ENCODE data around the gene PAK6. TPM values are rescaled to one million over a fixed set of nuclear protein-coding genes. Genes with fewer than 3 reads are reported as not detected.

The PAK6 gene
- polyA plus RNA-seq, 1 donor from 2014 or later: 32.4 TPM

DNA sequence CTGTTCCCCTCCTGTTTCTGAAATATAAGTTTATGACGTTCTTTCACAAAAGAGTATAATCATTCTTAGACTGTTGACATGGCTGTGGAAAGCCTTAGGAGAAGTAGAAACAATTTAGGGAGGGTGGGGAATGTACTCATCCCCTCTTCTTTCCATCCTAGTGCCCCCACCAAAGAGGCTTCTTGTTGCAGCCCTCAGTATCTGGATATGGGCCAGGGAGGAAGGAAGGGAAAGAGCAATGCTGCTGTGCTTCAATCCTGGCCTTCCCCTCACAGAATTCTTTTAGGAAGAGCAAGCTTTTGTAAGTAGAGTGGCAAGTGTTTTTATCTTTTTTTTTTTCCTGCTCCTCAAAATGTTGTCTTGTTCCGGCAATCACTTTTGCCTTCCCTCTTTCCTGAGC is 86.3 kb downstream of the PAK6 start:
- Histone ChIP-seq H3K9me3 (ENCODE audit: low read length) (no peaks in the 10 kb centered on the region), H3K9me2 (ENCODE audit: insufficient read depth, low read length) (no peaks in the 10 kb centered on the region), H3F3A (ENCODE audit: insufficient read depth, low read length, poor library complexity, severe bottlenecking) (no peaks in the 10 kb centered on the region), H2AFZ (ENCODE audit: low read depth, low read length) (no peak overlapping the region), H3K27ac (ENCODE audit: low read length) (no peak overlapping the region), H3K4me2 (ENCODE audit: low read length) (peak overlapping the region; percentile 72), H3K27me3 (ENCODE audit: insufficient read depth, low read depth, low read length) (no peaks in the 10 kb centered on the region), H3K4me3 (ENCODE audit: low read length) (peak overlapping the region; percentile 77), H3K9ac (ENCODE audit: low read length) (peak overlapping the region; percentile 71), H3K79me2 (replicated peaks; ENCODE audit: insufficient read depth, low read length) (peaks cover 6% of the 10 kb centered on the region), H4K20me1 (ENCODE audit: insufficient read depth) (no peaks in the 10 kb centered on the region), H3K36me3 (ENCODE audit: insufficient read depth, low read length) (no peaks in the 10 kb centered on the region)
- no peak for TF ChIP-seq SMC3 (conservative IDR thresholded peaks at IDR 0.05; ENCODE audit: poor library complexity)
- TF ChIP-seq, protein P1, sequence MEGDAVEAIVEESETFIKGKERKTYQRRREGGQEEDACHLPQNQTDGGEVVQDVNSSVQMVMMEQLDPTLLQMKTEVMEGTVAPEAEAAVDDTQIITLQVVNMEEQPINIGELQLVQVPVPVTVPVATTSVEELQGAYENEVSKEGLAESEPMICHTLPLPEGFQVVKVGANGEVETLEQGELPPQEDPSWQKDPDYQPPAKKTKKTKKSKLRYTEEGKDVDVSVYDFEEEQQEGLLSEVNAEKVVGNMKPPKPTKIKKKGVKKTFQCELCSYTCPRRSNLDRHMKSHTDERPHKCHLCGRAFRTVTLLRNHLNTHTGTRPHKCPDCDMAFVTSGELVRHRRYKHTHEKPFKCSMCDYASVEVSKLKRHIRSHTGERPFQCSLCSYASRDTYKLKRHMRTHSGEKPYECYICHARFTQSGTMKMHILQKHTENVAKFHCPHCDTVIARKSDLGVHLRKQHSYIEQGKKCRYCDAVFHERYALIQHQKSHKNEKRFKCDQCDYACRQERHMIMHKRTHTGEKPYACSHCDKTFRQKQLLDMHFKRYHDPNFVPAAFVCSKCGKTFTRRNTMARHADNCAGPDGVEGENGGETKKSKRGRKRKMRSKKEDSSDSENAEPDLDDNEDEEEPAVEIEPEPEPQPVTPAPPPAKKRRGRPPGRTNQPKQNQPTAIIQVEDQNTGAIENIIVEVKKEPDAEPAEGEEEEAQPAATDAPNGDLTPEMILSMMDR (IDR thresholded peaks at IDR 0.05; ENCODE audit: poor library complexity, severe bottlenecking): no peak
- TF ChIP-seq RAD21 (conservative IDR thresholded peaks at IDR 0.05): no peak
- no peak for TF ChIP-seq EP300 (conservative IDR thresholded peaks at IDR 0.05; ENCODE audit: poor library complexity, severe bottlenecking)

DNA sequence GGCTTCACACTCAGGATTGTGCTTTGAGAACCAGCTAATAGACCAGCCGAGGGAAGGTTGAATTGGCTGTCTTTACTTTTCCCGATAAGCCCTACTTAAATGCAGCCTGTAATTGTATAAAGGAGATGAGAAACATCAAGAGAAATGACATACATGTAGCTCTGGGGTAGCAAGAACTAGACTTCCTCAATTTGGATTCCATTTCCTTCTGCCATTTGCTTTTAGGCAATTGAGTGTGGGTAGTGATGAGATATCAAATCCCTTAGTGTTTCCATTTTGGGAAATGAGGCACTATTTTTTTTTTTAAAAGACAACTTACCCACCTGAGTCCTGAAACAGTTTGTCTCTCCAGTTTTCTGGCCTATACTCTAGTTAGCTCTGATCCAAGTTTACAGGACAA is 86.8 kb downstream of the PAK6 start:
- Histone ChIP-seq H3K79me2 (replicated peaks; ENCODE audit: insufficient read depth, low read length) (peaks cover 6% of the 10 kb centered on the region), H3K9me2 (ENCODE audit: insufficient read depth, low read length) (no peaks in the 10 kb centered on the region), H3K4me3 (ENCODE audit: low read length) (peak overlapping the region; percentile 77), H3K4me2 (ENCODE audit: low read length) (peak overlapping the region; percentile 16), H2AFZ (ENCODE audit: low read depth, low read length) (no peak overlapping the region), H3K27ac (ENCODE audit: low read length) (no peak overlapping the region), H3K36me3 (ENCODE audit: insufficient read depth, low read length) (no peaks in the 10 kb centered on the region), H3K27me3 (ENCODE audit: insufficient read depth, low read depth, low read length) (no peaks in the 10 kb centered on the region), H3K9ac (ENCODE audit: low read length) (no peak overlapping the region), H3K9me3 (ENCODE audit: low read length) (no peaks in the 10 kb centered on the region), H4K20me1 (ENCODE audit: insufficient read depth) (no peaks in the 10 kb centered on the region), H3F3A (ENCODE audit: insufficient read depth, low read length, poor library complexity, severe bottlenecking) (no peaks in the 10 kb centered on the region)
- TF ChIP-seq SMC3 (conservative IDR thresholded peaks at IDR 0.05; ENCODE audit: poor library complexity) (no peak), TAF1 (IDR thresholded peaks at IDR 0.05; ENCODE audit: low read depth) (no peak), MXI1 (conservative IDR thresholded peaks at IDR 0.05; ENCODE audit: poor library complexity, severe bottlenecking) (no peak), RAD21 (conservative IDR thresholded peaks at IDR 0.05) (no peak), EP300 (conservative IDR thresholded peaks at IDR 0.05; ENCODE audit: poor library complexity, severe bottlenecking) (no peak), EZH2 (IDR thresholded peaks at IDR 0.05; ENCODE audit: borderline replicate concordance, insufficient read depth, low read length, poor library complexity, severe bottlenecking) (no peak), POLR2AphosphoS5 (IDR thresholded peaks at IDR 0.05) (no peak)
- TF ChIP-seq, protein P2, sequence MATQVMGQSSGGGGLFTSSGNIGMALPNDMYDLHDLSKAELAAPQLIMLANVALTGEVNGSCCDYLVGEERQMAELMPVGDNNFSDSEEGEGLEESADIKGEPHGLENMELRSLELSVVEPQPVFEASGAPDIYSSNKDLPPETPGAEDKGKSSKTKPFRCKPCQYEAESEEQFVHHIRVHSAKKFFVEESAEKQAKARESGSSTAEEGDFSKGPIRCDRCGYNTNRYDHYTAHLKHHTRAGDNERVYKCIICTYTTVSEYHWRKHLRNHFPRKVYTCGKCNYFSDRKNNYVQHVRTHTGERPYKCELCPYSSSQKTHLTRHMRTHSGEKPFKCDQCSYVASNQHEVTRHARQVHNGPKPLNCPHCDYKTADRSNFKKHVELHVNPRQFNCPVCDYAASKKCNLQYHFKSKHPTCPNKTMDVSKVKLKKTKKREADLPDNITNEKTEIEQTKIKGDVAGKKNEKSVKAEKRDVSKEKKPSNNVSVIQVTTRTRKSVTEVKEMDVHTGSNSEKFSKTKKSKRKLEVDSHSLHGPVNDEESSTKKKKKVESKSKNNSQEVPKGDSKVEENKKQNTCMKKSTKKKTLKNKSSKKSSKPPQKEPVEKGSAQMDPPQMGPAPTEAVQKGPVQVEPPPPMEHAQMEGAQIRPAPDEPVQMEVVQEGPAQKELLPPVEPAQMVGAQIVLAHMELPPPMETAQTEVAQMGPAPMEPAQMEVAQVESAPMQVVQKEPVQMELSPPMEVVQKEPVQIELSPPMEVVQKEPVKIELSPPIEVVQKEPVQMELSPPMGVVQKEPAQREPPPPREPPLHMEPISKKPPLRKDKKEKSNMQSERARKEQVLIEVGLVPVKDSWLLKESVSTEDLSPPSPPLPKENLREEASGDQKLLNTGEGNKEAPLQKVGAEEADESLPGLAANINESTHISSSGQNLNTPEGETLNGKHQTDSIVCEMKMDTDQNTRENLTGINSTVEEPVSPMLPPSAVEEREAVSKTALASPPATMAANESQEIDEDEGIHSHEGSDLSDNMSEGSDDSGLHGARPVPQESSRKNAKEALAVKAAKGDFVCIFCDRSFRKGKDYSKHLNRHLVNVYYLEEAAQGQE (IDR thresholded peaks at IDR 0.05; ENCODE audit: borderline replicate concordance): no peak
- TF ChIP-seq, protein P1 (IDR thresholded peaks at IDR 0.05; ENCODE audit: poor library complexity, severe bottlenecking): no peak

Other genes with a start within 250 kb of the PAK6 start
- gene SRP14, start 199.9 kb upstream of the PAK6 start, polyA plus RNA-seq: 385 and 490 TPM in 2 replicates
- gene BMF, start 130.2 kb upstream of the PAK6 start, polyA plus RNA-seq: 5.7 and 5.8 TPM in 2 replicates
- 39.3 and 50.0 TPM in 2 replicates for gene BUB1B, start 78.0 kb upstream of the PAK6 start, polyA plus RNA-seq
- gene ANKRD63, start 44.0 kb downstream of the PAK6 start, polyA plus RNA-seq: 2.1 TPM in 1 of 2 replicates, not detected in the other
- gene PLCB2, start 68.9 kb downstream of the PAK6 start, polyA plus RNA-seq: 7.4 and 9.2 TPM in 2 replicates
- 14.8 and 15.7 TPM in 2 replicates for gene INAFM2, start 84.6 kb downstream of the PAK6 start, polyA plus RNA-seq
- gene CCDC9B, start 101.9 kb downstream of the PAK6 start, polyA plus RNA-seq: not detected in 2 replicates
- not detected in 2 replicates for gene PHGR1, start 112.0 kb downstream of the PAK6 start, polyA plus RNA-seq
- gene DISP2, start 119.2 kb downstream of the PAK6 start, polyA plus RNA-seq: 5.0 and 26.0 TPM in 2 replicates
- gene KNSTRN, start 143.7 kb downstream of the PAK6 start, polyA plus RNA-seq: 34.6 and 38.3 TPM in 2 replicates
- gene IVD, start 166.7 kb downstream of the PAK6 start, polyA plus RNA-seq: 28.6 and 36.1 TPM in 2 replicates
- 22.8 and 24.3 TPM in 2 replicates for gene BAHD1, start 201.9 kb downstream of the PAK6 start, polyA plus RNA-seq
- 0.56 and 0.71 TPM in 2 replicates for gene CHST14, start 231.9 kb downstream of the PAK6 start, polyA plus RNA-seq

Data from neural cell (in vitro differentiated cells).